IMR-90 (cell line): ENCODE results near the gene SYTL3.

Experiments
- CTCF ChIP-seq: conservative IDR thresholded peaks from 2 replicates; pipeline ENCODE4 v1.5.1; 2012; ENCODE audit warnings: mild to moderate bottlenecking, low read depth, low read length, improper control_type of control experiment
- MAFK ChIP-seq: IDR thresholded peaks from 2 replicates; pipeline ENCODE4 v1.6.1; 2012; ENCODE audit warnings: low read depth, low read length, improper control_type of control experiment
- MXI1 ChIP-seq: IDR thresholded peaks from 2 replicates; pipeline ENCODE4 v1.6.1; 2012; ENCODE audit warnings: low read depth, mild to moderate bottlenecking, low read length, moderate library complexity, borderline replicate concordance
- POLR2A ChIP-seq: IDR thresholded peaks from 2 replicates; pipeline ENCODE4 v1.6.1; 2012; ENCODE audit warnings: mild to moderate bottlenecking, low read depth, low read length
- RFX5 ChIP-seq: IDR thresholded peaks from 2 replicates; pipeline ENCODE4 v1.8.0; 2012; ENCODE audit warnings: low read depth, mild to moderate bottlenecking, low read length, moderate library complexity
- SMC3 ChIP-seq: fragments of 150-350 bp; IDR thresholded peaks from 2 replicates; pipeline ENCODE4 v1.6.1; 2016; ENCODE audit warnings: low read depth, mild to moderate bottlenecking, antibody characterized with exemption, low read length, moderate library complexity
- USF2 ChIP-seq: fragments of 150-350 bp; IDR thresholded peaks from 2 replicates; pipeline ENCODE4 v1.6.1; 2017; ENCODE audit warnings: mild to moderate bottlenecking, antibody characterized with exemption, low read length, low read depth

DNA sequence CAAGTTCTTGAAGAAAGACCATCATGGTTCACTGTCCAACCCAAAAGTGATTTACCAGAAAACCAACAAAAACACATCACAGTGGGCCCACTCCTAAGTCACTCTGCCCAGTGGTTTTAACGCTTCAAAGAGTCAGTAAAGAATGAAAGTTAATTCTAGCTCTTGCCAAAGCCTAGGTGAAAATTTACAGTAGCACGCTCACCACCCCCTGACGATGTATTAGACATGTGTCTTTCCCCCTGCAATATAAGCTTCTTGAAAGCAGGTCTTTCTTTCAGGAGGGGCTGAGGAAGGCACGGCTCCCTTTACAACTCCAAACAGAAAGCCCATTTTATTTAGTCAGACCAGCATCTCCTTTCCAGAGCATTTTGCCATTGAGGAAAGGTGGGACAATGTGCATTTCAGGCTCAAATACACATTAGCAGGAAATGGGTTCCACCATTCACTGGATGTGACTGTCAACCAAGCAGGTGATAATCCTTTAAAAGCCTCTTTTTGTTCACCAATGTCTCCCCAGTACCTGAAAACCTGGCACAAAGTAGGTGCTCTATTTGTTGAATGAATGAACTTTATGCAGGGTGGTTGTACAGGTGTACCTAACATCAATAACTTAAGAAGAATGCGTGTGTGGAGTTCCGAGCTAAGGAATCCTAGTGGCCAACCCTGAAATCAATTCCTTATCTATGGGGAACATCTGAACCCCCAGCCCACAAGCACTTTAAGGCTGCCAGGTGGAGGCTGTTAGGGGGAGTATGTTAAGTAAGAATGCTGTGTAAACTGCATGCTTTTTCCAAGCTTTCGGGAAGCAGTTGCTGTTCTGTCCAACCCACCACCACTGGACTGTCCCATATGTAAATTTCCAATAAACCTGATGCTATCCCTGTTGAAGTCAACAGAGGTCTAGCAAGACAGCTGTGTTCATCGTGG lies 157.9 kb downstream of the SYTL3 start:
- TF ChIP-seq CTCF (no peak), POLR2A (no peak), RFX5 (no peak), MAFK (no peak), USF2 (no peak), MXI1 (no peak), SMC3 (no peak)
